ENCODE data around the gene SCN2B.

GRCh38 chr11:118211006-118211405 lies 34.6 kb upstream of the SCN2B start:
- TF ChIP-seq CTCF (conservative IDR thresholded peaks at IDR 0.05; ENCODE audit: low read length) (no peak), EZH2phosphoT487 (IDR thresholded peaks at IDR 0.05; ENCODE audit: borderline replicate concordance, low read depth, low read length) (no peak)
